Stromal cell of bone marrow (primary cell): ENCODE data around the gene LRRC40.
"Not testable (repeated sequence)": the region's sequence is repeated elsewhere in the genome, so short reads cannot be mapped to it uniquely, and the experiment has no call there.

Source experiments
- DNase-seq: peaks from one replicate; pipeline ENCODE4 v3.0.0-alpha.2; 2012; ENCODE audit warnings: low read depth

Gene LRRC40

GRCh38 chr1:70205434-70206118, at the start of gene LRRC40:
Gene LRRC40, minus strand, starts transcription at chr1:70205579. Its CDS starts 39 bp downstream, at chr1:70205540.
- peak; percentile 95 for DNase-seq

- no peak for DNase-seq
Measured at GRCh38 chr1:70248729-70249128, 43.4 kb upstream of the LRRC40 start.

GRCh38 chr1:70247768-70248167, 42.4 kb upstream of the LRRC40 start:
- DNase-seq, result no peak

GRCh38 chr1:70247122-70247521, 41.7 kb upstream of the LRRC40 start:
- no peak for DNase-seq

- no peak for DNase-seq
Measured at GRCh38 chr1:70239940-70240339, 34.6 kb upstream of the LRRC40 start.

- no peak for DNase-seq
Measured at GRCh38 chr1:70234733-70235132, 29.4 kb upstream of the LRRC40 start.

- no peak for DNase-seq
Measured at GRCh38 chr1:70231475-70231874, 26.1 kb upstream of the LRRC40 start.

GRCh38 chr1:70228670-70229069, 23.3 kb upstream of the LRRC40 start:
- DNase-seq, result no peak

- DNase-seq, result no peak
Measured at GRCh38 chr1:70227439-70227838, 22.1 kb upstream of the LRRC40 start.

GRCh38 chr1:70224954-70225353, 19.6 kb upstream of the LRRC40 start:
- DNase-seq, result no peak

GRCh38 chr1:70222716-70223235, 17.4 kb upstream of the LRRC40 start:
- no peak for DNase-seq

- DNase-seq, result peak; percentile 91
Measured at GRCh38 chr1:70221238-70222121, 16.1 kb upstream of the LRRC40 start, which contains the start of gene SRSF11. Gene SRSF11, plus strand, starts transcription at chr1:70221380. Its CDS starts 257 bp downstream, at chr1:70221637.

GRCh38 chr1:70220517-70221237, 15.3 kb upstream of the LRRC40 start:
- DNase-seq, result no peak

- DNase-seq, result no peak
Measured at GRCh38 chr1:70220015-70220414, 14.6 kb upstream of the LRRC40 start.

- DNase-seq, result no peak
Measured at GRCh38 chr1:70211541-70211940, 6.2 kb upstream of the LRRC40 start.

GRCh38 chr1:70210820-70211219, 5.4 kb upstream of the LRRC40 start:
- DNase-seq, result no peak

- no peak for DNase-seq
Measured at GRCh38 chr1:70208292-70208691, 2.9 kb upstream of the LRRC40 start.

- DNase-seq, result no peak
Measured at GRCh38 chr1:70207492-70207891, 2.1 kb upstream of the LRRC40 start.

- not testable (repeated sequence) for DNase-seq
Measured at GRCh38 chr1:70206833-70207232, 1.5 kb upstream of the LRRC40 start.

GRCh38 chr1:70205071-70205433, 327 bp downstream of the LRRC40 start:
- DNase-seq, result no peak

- DNase-seq, result no peak
Measured at GRCh38 chr1:70204600-70204999, 779 bp downstream of the LRRC40 start.

- no peak for DNase-seq
Measured at GRCh38 chr1:70204139-70204538, 1.2 kb downstream of the LRRC40 start.
